ENCODE results near the gene DARS1. TPM values are rescaled to one million over a fixed set of nuclear protein-coding genes. Genes with fewer than 3 reads are reported as not detected.
A peak's percentile ranks its signal among the peaks of the same experiment; 100 is the strongest.
"Not testable (repeated sequence)": the region's sequence is repeated elsewhere in the genome, so short reads cannot be mapped to it uniquely, and the experiment has no call there.

The DARS1 gene
- total RNA-seq, 2 experiments from 2014 or later: 90.8 to 90.9 TPM

GRCh38 chr2:135882415-135882814 lies 103.0 kb downstream of the DARS1 start:
- Mint-ChIP-seq H3K36me3 (ENCODE audit: low read depth) (no peaks in the 10 kb centered on the region), H3K4me3 (no peak overlapping the region), H3K27ac (no peak overlapping the region), H3K27me3 (peaks cover 4% of the 10 kb centered on the region), H3K9me3 (no peaks in the 10 kb centered on the region), H3K4me1 (peaks cover 3% of the 10 kb centered on the region)
- POLR2A ChIA-PET: no interaction called here
- CTCF ChIA-PET: interaction anchor here (0.6 to 2.1 kb wide), 4 partner anchors 10 to 498 kb away, joined by 3 to 5 read pairs (median 4); no protein-coding TSS in a partner anchor
- no peak for DNase-seq

- H3K27ac Mint-ChIP-seq: peak overlapping the region; percentile 93
- H3K9me3 Mint-ChIP-seq, H3K27me3 Mint-ChIP-seq, DNase-seq: not testable (repeated sequence)
- ChIA-PET POLR2A (interaction anchor here (0.6 to 1.2 kb wide), 2 partner anchors 218 to 508 kb away, joined by 3 to 4 read pairs; no protein-coding TSS in a partner anchor), CTCF (interaction anchor here (1.0 to 1.8 kb wide), 6 partner anchors 9 to 508 kb away, joined by 3 to 9 read pairs (median 5); no protein-coding TSS in a partner anchor)
- H3K36me3 Mint-ChIP-seq (ENCODE audit: low read depth): peaks cover 30% of the 10 kb centered on the region
- H3K4me1 Mint-ChIP-seq: peaks cover 40% of the 10 kb centered on the region
- H3K4me3 Mint-ChIP-seq: peak overlapping the region; percentile 90
Observed at GRCh38 chr2:135876770-135877169, 108.7 kb downstream of the DARS1 start.

GRCh38 chr2:135876066-135876711 lies 109.2 kb downstream of the DARS1 start, which contains the start of gene MCM6:
Gene MCM6 (minus strand): TSS chr2:135876443. CDS start chr2:135876365, 78 bp downstream.
- H3K4me1 Mint-ChIP-seq: peaks cover 44% of the 10 kb centered on the region
- ChIA-PET POLR2A (interaction anchor here (0.6 to 1.2 kb wide), 4 partner anchors 57 to 508 kb away, joined by 3 to 4 read pairs (median 3); partner anchors contain the start of gene UBXN4), CTCF (interaction anchor here (0.9 to 1.8 kb wide), 11 partner anchors 10 to 508 kb away, joined by 3 to 9 read pairs (median 4); no protein-coding TSS in a partner anchor)
- peaks cover 36% of the 10 kb centered on the region for H3K36me3 Mint-ChIP-seq (ENCODE audit: low read depth)
- no peaks in the 10 kb centered on the region for H3K9me3 Mint-ChIP-seq
- H3K27me3 Mint-ChIP-seq: no peaks in the 10 kb centered on the region
- peak within 1 kb of the TSS; percentile 96 for H3K27ac Mint-ChIP-seq
- peak within 1 kb of the TSS; percentile 90 for H3K4me3 Mint-ChIP-seq
- peak; percentile 100 for DNase-seq

GRCh38 chr2:135875491-135876065 lies 109.8 kb downstream of the DARS1 start:
- DNase-seq: peak; percentile 78
- peak overlapping the region; percentile 96 for H3K27ac Mint-ChIP-seq
- peaks cover 41% of the 10 kb centered on the region for H3K36me3 Mint-ChIP-seq (ENCODE audit: low read depth)
- no peaks in the 10 kb centered on the region for H3K9me3 Mint-ChIP-seq
- ChIA-PET CTCF (interaction anchor here (0.9 to 1.8 kb wide), 11 partner anchors 10 to 509 kb away, joined by 3 to 9 read pairs (median 4); no protein-coding TSS in a partner anchor), POLR2A (interaction anchor here (0.5 to 1.0 kb wide), 3 partner anchors 57 to 509 kb away, joined by 3 read pairs; partner anchors contain the start of gene UBXN4)
- H3K4me1 Mint-ChIP-seq: peaks cover 48% of the 10 kb centered on the region
- H3K27me3 Mint-ChIP-seq: no peaks in the 10 kb centered on the region
- H3K4me3 Mint-ChIP-seq: peak overlapping the region; percentile 90

GRCh38 chr2:135874777-135875365 lies 110.6 kb downstream of the DARS1 start:
- peaks cover 55% of the 10 kb centered on the region for H3K4me1 Mint-ChIP-seq
- H3K36me3 Mint-ChIP-seq (ENCODE audit: low read depth): peaks cover 47% of the 10 kb centered on the region
- POLR2A ChIA-PET: interaction anchor here (0.5 to 1.0 kb wide), 2 partner anchors 133 to 510 kb away, joined by 3 read pairs; partner anchors contain the start of gene UBXN4
- no peak for DNase-seq
- H3K27me3 Mint-ChIP-seq: no peaks in the 10 kb centered on the region
- H3K4me3 Mint-ChIP-seq: peak overlapping the region; percentile 90
- H3K27ac Mint-ChIP-seq: peak overlapping the region; percentile 96
- H3K9me3 Mint-ChIP-seq: no peaks in the 10 kb centered on the region
- CTCF ChIA-PET: interaction anchor here (1.0 to 1.8 kb wide), 6 partner anchors 9 to 510 kb away, joined by 3 to 9 read pairs (median 5); no protein-coding TSS in a partner anchor

GRCh38 chr2:135870571-135870970 lies 114.9 kb downstream of the DARS1 start:
- H3K27me3 Mint-ChIP-seq: no peaks in the 10 kb centered on the region
- peak overlapping the region; percentile 20 for H3K27ac Mint-ChIP-seq
- DNase-seq: no peak
- peaks cover 72% of the 10 kb centered on the region for H3K36me3 Mint-ChIP-seq (ENCODE audit: low read depth)
- H3K4me1 Mint-ChIP-seq: peaks cover 66% of the 10 kb centered on the region
- no peaks in the 10 kb centered on the region for H3K9me3 Mint-ChIP-seq
- H3K4me3 Mint-ChIP-seq: no peak overlapping the region
- ChIA-PET CTCF (interaction anchor here (1.2 to 1.8 kb wide), 3 partner anchors 11 to 510 kb away, joined by 3 to 5 read pairs (median 4); no protein-coding TSS in a partner anchor), POLR2A (no interaction called here)

GRCh38 chr2:135863233-135863632 lies 122.2 kb downstream of the DARS1 start:
- H3K9me3 Mint-ChIP-seq: no peaks in the 10 kb centered on the region
- peaks cover 69% of the 10 kb centered on the region for H3K36me3 Mint-ChIP-seq (ENCODE audit: low read depth)
- H3K27ac Mint-ChIP-seq: no peak overlapping the region
- no peaks in the 10 kb centered on the region for H3K27me3 Mint-ChIP-seq
- ChIA-PET POLR2A (no interaction called here), CTCF (interaction anchor here (1.6 to 1.7 kb wide), 2 partner anchors 8 to 9 kb away, joined by 3 to 5 read pairs; no protein-coding TSS in a partner anchor)
- no peak for DNase-seq
- peaks cover 37% of the 10 kb centered on the region for H3K4me1 Mint-ChIP-seq
- no peak overlapping the region for H3K4me3 Mint-ChIP-seq

- ChIA-PET CTCF (no interaction called here), POLR2A (no interaction called here)
- no peak overlapping the region for H3K27ac Mint-ChIP-seq
- H3K36me3 Mint-ChIP-seq (ENCODE audit: low read depth): peaks cover 68% of the 10 kb centered on the region
- H3K4me1 Mint-ChIP-seq: peaks cover 33% of the 10 kb centered on the region
- H3K9me3 Mint-ChIP-seq: no peaks in the 10 kb centered on the region
- no peaks in the 10 kb centered on the region for H3K27me3 Mint-ChIP-seq
- no peak for DNase-seq
- no peak overlapping the region for H3K4me3 Mint-ChIP-seq
Observed at GRCh38 chr2:135862718-135863117, 122.7 kb downstream of the DARS1 start.

Other genes with a start within 250 kb of the DARS1 start
- gene UBXN4, start 243.8 kb downstream of the DARS1 start, total RNA-seq: 100 to 1,000 TPM in 1 of 2 experiments, 10 to 100 TPM in 1; 98.1 to 116 TPM
- gene LCT, start 148.4 kb downstream of the DARS1 start, total RNA-seq: under 1 TPM; 0.12 to 0.19 TPM
- 100 to 1,000 TPM; 110 to 111 TPM for gene MCM6, start 109.2 kb downstream of the DARS1 start, total RNA-seq
- 100 to 1,000 TPM; 147 to 169 TPM for gene CXCR4, start 132.5 kb upstream of the DARS1 start, total RNA-seq

Data from activated CD4-positive, alpha-beta T cell treated with anti-CD3 and anti-CD28 coated beads, Interleukin-2, amount 10 ng/mL, durations not matched to agents 7 days and 5 days (primary cell).